Ovary (tissue), 3 donors: Measurements from ENCODE around the gene PRKCH.

Source experiments
- CTCF ChIP-seq, 3 donors: fragments of 450-650 bp in 2 of 3; fragments of 200-600 bp in 1 of 3; IDR thresholded peaks; one replicate each; pipeline versions ENCODE4 v1.5.1 to v1.8.0; 2016 to 2022; ENCODE audit warnings: antibody characterized with exemption in 3 of 3, mild to moderate bottlenecking in 1 of 3
- EP300 ChIP-seq: sonication (generic); formaldehyde crosslinking; IDR thresholded peaks from one replicate; pipeline ENCODE4 v1.6.1; 2017; ENCODE audit warnings: antibody characterized with exemption
- POLR2A ChIP-seq: fragments of 450-650 bp; IDR thresholded peaks from one replicate; pipeline ENCODE4 v1.6.1; 2017; ENCODE audit warnings: antibody characterized with exemption, mild to moderate bottlenecking, moderate library complexity
- donor health status: DM: no; HTN: no; CAD: no.

DNA sequence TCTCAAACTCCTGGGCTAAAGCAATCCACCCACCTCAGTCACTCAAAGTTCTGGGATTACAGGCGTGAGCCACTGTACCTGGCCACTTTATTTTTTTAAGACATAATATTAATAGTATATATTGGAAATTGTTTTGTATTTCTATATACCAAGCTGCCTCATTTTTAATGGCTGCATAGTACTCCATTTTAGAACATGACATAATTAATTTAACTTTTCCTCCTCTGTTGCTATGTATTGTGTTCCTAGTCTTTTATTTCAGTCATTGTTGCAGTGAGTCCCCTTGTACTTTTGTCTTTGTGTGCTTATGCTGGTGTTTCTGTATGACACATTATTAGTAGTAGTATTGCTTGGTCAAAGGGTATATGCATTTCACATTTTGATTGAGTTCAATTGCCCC, 138.7 kb downstream of the PRKCH start:
- TF ChIP-seq CTCF (IDR thresholded peaks at IDR 0.05) (no peak), POLR2A (no peak), EP300 (no peak)
